ENCODE results near the gene CORO7. TPM values are rescaled to one million over a fixed set of nuclear protein-coding genes. Genes with fewer than 3 reads are reported as not detected.
A peak's percentile ranks its signal among the peaks of the same experiment; 100 is the strongest.

Gene CORO7
- total RNA-seq, 1 donor from 2014 or later, result 11.9 TPM

DNA sequence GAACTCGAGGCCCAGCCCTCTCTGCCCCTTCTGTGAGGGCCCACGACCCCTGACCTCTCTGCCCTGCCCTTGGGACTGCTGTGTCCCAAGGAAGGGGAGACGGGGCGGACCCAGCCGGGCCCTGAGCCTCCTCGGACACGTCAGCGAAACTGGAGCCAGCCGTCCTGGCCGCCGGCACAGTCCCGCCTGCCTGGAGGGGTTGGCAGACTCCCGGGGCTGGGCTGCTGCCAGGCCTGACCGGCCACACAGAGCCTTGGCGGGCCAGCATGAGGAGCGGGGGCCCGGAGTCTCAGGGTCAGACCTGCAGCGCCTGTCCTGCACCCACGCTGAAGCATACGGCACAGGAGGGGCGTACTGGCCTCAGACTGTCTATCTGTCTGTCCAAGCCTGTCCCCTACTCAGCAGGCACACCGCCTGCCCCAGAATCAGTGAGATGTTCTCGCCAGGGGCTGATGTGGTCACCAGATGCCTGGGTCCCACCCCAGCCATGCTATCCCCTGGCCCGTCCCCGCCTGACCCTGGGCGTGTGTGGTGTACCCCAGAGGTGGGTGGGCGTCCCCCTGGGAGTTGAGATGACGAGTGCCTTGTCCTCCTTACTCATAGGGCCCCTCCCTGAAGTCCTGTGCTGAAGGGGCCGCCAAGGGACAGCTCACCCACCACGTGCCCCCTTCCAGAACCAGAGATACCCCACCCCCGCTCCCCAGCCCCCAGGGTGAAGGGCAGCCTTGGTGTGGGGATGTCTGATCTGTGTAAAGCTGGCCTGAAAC, 40.1 kb downstream of the CORO7 start:
- intact Hi-C loops (cut with DNase I), result no loop called here
- peak; percentile 92 for DNase-seq (ENCODE audit: low spot score)

DNA sequence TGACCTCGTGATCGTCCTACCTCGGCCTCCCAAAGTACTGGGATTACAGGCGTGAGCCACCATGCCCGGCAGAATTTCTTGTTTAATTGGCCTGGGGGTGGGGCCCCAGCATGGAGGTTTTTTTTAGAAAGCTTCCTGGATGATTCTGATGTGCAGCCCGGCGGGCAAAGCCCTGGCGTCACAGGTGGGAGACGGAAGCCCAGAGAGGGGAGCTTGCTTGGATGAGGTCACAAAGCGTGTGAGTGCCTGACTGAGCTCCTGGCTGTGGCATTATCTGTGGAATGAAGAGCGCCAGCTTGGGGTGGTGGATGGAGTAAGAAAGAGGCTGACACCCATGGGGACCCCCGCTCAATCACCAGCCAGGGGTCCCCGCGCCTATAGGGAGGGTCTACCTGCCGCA, 40.7 kb downstream of the CORO7 start:
- intact Hi-C loops (cut with DNase I), result no loop called here
- no peak for DNase-seq (ENCODE audit: low spot score)

DNA sequence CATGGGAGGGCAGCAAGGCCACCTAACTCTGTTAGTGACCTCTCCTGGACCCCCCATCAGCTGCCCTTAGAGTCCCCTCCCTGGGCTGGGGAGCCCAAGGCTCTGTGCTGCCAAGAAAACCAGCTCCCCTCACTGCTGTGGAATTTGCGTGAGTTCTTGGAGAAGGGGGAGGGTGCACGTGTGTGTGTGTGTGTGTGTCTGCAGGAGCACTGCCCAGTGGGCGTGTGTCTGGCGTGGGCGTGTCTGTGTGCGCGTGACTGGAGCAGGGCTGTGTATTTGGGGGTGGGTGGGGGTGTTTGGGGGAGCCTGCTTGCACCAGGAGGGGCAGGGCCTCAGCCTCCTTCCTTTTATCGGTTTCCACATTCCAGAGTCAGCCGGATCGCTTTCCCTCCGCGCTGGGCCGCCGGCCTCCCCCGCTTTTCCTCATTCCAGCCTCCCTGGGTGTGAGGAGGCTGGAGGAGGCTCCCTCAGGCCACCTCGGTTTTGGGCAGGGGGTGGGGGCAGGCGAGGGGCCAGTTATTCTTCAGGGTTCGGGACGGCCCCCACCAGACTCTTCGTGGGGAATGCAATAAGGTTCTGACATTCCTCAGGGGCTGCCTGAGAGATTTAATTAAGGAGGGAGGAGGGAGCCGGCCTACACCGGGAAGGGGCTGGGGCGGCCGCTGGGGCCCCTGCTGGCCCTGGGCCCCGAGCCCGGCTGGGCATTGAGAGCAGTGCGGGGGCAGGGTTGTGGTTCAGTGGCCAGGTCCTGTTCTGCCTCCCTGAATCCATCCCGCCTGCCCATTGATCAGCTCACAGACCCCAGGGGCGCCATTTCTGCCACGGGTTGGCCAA, 42.3 kb downstream of the CORO7 start:
- DNase-seq (ENCODE audit: low spot score), result no peak
- intact Hi-C loops (cut with DNase I), result no loop called here

DNA sequence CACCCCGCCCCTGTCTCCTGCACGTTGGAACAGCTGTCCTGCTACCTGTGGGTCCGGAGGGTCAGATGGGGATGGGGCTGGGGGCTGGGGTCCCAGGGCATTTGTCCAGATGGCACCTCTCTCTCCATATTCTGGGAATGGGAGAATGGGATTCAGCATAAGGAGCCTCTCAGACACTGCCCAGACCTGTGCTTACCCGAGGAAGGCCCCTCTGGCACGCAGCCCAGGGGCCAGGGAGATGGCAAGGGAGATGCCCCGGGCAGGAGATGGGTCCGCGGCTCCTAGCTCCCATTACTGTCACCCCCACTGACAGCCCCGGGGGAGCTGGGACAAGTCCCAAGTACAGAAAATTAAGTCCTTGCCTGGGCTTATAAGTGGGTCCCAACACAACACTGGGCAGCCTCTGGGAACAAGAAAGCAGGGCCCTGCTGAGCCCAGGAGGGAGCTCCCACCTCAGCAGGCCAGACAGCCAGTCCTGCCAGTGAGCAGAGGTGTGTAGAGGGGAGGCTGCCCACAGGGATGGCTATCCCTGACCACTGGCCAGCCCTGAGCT, 43.0 kb downstream of the CORO7 start:
- intact Hi-C loops (cut with DNase I), result no loop called here

DNA sequence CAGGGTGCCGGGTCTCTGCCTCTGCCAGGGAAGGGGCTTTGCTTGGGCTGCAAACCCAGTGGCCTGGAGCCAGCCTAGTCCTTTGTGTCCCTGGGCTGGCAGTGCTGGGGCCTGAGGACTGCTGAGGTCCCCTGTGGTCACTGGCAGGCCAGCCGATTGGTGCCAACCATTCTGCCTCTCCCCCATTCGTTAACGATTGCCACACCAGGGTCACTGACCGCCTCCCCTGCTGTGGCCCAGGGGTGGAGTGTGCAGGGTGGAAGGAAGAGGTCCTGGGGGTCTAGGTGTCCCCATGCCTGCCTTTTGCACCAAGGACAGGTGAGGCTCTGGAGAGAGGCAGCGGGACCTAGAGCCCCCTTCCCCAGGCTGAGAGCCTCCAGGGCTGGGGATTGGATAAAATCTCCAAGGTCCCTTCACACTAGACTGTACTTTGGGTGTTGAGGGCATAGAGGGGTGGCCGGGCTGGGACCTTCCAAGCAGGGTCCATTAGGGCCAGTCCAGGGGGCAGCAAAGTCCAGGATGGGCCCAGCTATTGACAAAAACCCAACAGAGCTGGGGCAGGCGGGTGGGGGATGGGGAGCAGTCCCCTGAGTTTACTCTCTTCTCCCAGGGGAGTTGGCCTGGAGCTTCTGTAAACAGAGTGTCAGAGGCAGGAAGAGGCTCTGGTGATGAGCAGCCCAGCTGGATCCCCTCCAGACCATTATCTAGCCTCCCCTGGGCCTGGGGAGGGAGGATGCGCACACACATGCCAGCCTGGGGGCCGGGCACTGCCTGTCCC, 43.6 kb downstream of the CORO7 start:
- DNase-seq (ENCODE audit: low spot score), result no peak
- intact Hi-C loops (cut with DNase I), result no loop called here

More for the DNA sequence above, 43.0 kb downstream of the CORO7 start:
- DNase-seq (ENCODE audit: low spot score), result no peak

DNA sequence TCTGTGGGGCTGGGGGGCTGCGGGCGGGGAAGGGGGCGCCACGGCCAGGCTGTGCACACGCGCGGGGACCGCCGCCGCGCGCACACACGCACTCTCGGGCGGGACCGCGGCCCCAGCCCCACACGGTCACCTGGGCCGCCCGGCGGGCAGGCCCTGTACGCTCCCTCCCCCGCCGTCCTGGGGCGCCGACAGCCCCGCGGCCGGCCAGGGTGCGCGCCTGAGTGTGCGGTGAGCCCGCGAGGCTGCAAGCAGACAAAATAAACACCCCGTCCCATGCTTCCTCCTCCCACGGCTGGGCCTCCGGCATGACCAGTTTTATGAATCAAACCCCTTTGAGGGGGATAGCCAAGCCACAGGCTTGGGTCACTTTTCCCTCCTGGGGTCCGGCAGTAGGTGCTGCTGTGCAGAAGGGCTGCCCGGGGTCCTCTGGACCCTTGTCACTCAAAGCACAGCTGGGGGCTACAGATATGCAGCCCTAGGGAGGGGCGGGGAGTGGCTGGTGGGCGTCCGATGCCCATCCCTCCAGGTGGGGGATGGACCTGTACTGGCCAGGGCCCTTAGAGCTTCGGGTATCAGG, 44.3 kb downstream of the CORO7 start:
- intact Hi-C loops (cut with DNase I), result no loop called here
- no peak for DNase-seq (ENCODE audit: low spot score)

DNA sequence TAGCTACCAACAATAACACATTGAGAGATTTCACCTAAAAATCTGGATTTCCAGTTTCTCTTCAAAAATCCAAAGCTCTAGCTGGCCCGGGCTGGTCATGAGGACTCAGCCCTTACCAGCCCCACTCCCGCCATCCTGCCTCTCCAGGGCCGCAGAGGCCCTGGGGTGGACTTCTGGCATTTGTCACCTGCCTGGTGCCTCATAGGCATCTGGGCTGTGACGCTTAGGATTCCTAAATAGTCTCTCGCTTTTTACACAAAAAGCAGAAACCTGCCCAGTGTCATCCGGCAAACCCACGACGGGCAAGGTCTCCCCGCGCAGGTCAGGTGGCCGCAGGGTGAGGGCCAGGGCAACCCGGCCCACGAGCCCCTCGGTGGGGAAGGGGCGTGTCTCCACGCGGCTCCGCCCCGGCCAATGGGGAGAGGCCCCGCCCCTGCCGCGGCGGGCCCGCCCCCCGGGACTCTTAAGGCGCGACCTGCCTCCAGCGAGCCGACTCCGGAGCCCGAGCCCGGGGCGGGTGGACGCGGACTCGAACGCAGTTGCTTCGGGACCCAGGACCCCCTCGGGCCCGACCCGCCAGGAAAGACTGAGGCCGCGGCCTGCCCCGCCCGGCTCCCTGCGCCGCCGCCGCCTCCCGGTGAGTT, 44.9 kb downstream of the CORO7 start, which contains the start of gene VASN:
VASN (plus strand) TSS at position 492 of the 644 bp plus-strand sequence. CDS start 9,030 bp downstream, outside the sequence.
- DNase-seq (ENCODE audit: low spot score), result peak; percentile 90
- intact Hi-C loops (cut with DNase I), result no loop called here

DNA sequence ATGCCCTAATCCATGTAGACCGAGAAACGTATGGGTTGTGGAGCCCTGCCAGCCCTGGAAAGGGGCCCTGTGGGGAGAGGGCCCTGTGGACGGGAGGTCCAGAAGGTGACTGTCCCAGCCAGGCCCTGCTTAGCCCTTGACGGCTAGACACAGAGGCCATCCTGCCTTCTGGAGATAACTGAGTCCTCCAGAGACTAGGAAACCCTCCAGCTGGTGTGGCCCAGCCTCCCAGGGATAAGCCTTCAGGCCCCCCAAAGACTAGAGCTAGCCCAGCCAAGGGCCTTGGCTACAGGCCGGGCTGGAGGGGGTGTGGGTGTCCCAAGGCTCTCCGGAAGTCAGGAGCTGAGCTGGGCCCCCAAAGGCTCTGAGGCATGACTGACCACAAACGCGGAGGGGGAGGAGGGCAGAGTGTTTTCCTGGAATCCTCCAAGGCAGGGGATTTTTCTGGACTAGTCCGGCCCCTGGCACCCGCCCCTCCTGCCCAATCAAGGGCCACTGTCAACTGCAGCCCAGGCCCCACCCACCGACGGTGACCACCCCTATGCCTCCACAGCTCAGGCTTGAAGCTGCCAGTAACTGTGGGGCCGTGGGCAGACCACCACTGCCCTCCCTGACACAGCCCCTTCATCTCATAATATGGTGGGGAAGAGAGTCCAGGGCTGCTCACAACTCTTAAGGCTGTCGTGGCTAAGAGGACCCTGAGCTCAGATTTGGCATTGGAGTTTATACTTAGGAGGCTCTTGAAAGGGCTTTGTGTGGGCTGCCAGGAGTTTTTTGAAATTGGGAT, 45.6 kb downstream of the CORO7 start:
- intact Hi-C loops (cut with DNase I), result no loop called here

DNA sequence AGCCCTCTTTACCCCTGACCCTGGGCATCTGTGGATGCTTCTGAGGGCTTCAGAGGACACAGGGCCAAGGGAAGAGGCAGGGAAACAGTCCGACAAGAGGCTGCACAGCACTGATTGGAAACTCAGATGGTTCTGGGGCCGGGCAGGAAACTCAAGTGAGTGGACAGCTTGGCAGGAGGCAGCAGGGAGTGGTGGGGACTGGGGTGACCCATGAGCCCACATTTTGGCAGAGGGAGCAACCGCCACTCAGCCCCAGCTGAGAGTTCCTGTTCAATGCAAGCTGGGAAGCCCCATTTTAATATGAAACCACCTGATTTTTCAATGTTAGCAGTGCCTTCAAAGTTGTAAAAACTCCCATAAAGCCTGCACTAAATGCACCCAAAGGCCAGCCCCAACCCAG, 46.2 kb downstream of the CORO7 start:
- no peak for DNase-seq (ENCODE audit: low spot score)
- intact Hi-C loops (cut with DNase I), result no loop called here

More for the DNA sequence above, 45.6 kb downstream of the CORO7 start:
- peak; percentile 85 for DNase-seq (ENCODE audit: low spot score)

DNA sequence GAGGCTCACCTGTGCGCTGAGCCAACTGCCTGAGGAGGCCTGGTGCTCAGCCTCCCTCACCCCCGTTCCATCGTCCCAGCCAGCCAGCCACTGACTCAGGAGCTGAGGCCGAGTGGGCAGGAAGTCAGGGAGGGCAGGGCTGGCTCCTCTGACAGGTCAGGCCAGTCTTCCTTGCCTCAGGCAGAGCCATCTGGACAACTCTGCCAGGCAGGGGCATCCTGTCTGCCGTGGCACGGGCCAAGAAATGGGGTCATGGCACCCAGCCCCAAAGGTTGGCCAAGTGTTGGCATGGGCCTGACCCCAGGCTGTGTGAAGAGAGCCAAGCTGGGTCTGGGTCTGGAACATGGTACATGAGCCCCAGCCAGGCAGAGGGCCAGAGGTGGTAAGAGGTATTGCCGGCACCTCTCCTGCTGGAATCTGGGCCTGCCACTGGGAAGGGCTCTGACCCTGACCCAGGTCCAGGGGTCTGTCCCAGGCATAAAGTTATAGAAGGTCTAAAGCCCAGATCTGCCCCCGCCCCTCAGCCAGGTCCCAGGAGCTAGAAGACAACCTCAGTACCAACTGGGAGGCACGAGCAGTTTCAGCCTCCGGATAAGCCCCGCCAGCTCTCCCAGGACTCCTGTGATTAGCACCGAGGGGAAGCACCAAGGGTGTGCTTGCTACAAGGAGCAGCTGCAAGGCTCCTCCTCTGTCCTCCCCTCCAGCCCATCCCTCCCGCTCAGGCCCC, 47.2 kb downstream of the CORO7 start:
- intact Hi-C loops (cut with DNase I), result no loop called here
- DNase-seq (ENCODE audit: low spot score), result no peak

DNA sequence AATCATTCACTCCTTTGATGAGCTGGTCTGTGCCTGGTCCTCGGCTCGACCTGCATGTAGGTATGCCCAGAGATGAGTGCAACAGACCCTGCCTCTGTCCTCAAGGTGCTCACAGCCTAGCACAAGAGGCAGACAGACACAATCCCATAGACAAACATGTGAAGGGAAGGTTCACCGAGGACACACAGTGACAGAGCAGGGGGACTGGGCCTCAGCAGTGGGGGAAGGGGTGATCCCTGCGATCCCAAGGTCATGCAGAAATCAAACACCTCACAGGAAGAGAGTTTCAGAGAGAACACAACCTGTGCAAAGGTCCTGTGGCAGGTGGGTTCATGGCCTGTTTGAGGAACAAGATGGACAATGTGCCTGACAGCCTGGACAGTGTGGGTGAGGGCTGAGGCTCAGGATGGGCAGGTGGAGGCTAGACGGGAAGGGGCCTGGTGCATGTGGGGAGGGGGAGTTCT, 49.0 kb downstream of the CORO7 start:
- DNase-seq (ENCODE audit: low spot score), result no peak
- intact Hi-C loops (cut with DNase I), result no loop called here

DNA sequence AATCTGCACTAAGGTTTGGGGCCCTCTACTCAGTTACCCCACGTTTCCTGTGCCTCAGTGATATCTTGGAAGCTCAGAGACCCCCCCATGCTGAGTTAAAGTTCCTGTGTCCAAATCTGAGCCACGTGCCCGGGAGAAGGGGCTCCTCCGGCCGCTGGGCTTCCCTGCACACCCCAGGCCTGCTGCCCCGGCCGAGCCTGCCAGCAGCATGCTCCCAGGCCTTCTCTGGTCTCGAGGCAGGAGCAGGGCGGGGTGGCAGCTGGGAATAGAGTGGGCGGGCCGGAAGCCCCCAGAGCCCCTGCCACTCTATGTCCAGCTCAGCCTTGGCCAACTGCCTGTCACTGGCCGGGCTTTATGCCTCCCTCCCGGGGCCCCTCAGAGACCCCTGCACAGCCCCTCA, 50.4 kb downstream of the CORO7 start:
- intact Hi-C loops (cut with DNase I), result no loop called here
- DNase-seq (ENCODE audit: low spot score), result no peak

DNA sequence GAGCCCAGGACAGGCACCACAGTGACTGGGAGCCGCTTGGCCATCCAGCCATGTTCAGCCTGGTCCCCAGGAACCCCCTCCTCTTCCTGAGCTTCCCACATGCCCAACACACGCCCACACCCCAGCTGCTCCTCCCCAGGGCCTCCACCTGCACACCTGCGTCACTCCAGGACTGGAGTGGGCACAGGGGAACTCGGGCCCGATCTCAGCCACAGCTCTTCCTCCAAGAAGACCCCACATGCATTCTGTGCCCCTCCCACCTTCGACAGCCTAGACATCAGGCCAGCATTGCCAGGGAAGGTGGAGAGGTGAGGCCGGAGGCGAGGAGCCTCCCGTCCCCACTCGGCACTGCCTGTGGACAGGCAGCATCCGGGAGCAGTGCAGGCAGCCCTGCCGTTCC, 50.8 kb downstream of the CORO7 start:
- DNase-seq (ENCODE audit: low spot score), result no peak
- intact Hi-C loops (cut with DNase I), result no loop called here

DNA sequence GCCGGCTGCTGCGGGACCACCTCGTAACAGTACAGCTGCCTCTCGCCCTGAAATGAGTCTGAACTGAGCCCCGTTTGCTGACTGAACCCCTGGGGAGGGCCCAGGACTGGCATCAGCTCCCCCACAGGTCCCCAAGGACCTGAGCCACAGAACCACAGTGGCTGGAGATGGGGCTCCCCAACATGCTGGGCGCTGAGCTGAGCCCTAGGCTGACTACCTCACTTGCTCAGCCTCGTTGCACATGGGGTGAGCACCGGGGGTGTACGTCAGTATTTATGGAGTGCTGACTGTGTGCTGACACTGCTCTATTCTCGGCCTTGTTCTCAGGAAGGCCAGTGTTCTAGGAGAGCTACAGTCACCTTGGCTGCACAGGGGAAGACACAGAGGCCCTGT, 51.4 kb downstream of the CORO7 start:
- intact Hi-C loops (cut with DNase I), result no loop called here

DNA sequence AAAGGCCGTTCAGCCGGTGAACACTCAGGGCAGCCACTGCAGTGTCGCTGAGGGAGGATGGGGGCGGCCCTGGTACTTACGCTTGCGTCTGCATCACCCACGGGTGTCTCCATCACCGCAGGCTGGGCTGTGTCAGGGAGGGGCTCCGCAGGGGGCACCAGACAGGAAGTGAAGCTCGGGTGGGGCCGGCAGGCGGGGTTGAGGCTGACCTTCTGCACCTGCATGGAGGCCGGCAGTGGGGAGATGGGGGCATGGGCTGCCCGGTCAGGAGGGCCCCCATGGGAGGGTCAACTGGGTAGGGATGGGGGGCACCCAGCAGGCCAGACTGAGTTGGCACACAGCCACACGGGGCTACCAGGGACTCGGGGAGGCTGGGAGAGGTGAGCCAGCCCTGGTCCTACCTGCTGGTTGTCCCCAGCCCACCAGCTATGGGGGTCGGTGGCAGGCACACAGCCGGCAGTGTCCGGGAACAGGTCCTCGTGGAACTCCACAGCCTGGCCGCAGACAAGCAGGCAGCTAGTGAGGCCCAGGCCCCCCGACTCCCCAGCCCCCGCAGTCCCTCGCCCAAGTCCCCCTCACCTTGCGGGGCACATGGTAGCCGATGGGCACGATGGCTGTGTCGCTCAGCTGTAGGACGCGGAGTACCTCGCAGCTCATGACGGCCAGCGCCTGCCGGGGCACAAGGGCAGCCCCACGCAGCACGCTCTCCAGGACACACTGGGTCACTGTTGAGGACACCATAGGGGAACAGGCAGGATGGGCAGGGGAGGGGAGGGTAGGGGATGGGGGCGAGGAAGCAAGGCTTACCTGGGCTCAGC, 52.0 kb downstream of the CORO7 start:
- DNase-seq (ENCODE audit: low spot score), result no peak
- intact Hi-C loops (cut with DNase I), result no loop called here

More for the DNA sequence above, 51.4 kb downstream of the CORO7 start:
- no peak for DNase-seq (ENCODE audit: low spot score)

DNA sequence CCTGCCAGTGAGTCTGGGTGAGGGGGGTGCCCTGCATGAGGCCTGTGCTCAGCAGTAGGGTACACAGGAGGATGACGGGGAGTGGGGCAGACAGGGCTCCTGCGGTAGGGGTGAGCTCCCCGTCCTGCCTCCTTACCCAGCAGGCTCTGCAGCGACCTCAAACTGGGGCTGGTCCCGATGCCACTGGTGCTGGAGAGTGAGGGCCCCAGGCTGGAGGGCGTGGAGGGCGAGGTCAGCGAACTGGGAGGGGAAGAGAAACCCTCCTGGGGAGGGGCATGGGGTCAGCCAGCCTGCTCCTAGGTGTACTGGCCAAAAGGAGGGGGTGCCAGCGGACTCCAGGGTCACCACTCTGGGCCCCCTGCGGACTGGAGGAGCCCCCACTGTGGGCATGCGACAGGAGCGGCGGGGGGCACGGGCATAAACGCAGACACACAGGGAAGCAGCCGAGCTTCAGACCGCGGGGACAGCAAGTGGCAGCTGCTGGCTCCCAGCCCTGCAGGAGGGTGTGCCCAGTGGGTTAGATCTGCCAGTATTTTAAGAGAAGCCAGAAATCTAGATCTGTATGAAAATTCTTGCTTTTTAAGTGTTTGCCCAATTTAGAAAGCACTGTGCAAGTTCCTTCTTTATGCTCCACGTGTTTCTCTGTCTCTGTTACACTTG, 53.8 kb downstream of the CORO7 start:
- DNase-seq (ENCODE audit: low spot score), result no peak
- intact Hi-C loops (cut with DNase I), result no loop called here
